Measurements from ENCODE around the gene CA7. TPM values are rescaled to one million over a fixed set of nuclear protein-coding genes. Genes with fewer than 3 reads are reported as not detected.

CA7 gene
- total RNA-seq, 4 donors from 2014 or later: not detected

- Histone ChIP-seq H3K27me3 (no peaks in the 10 kb centered on the region), H3K4me3 (no peak overlapping the region), H3K27ac (no peak overlapping the region), H3K9me3 (no peaks in the 10 kb centered on the region), H3K4me1 (peaks cover 0 to 5% of the 10 kb centered on the region in 2 donors), H3K36me3 (no peaks in the 10 kb centered on the region)
- no peak for DNase-seq
- intact Hi-C loops (cut with DNase I; ENCODE audit: low total_unique reads): no loop called here
- TF ChIP-seq CTCF (IDR thresholded peaks at IDR 0.05): no peak
- no peak for TF ChIP-seq POLR2A (IDR thresholded peaks at IDR 0.05)
These were observed 33.9 kb downstream of the CA7 start for GRCh38 chr16:66878067-66878466.

GRCh38 chr16:66880288-66881013 is 36.2 kb downstream of the CA7 start, which contains the start of gene PDP2:
Gene PDP2, plus strand, starts transcription at chr16:66880515. Its CDS starts 3,770 bp downstream, at chr16:66884285.
- Histone ChIP-seq H3K27ac (peak within 1 kb of the TSS; percentile 70 to 78), H3K4me3 (peak within 1 kb of the TSS; percentile 55 to 59)
- intact Hi-C loops (cut with DNase I; ENCODE audit: low total_unique reads): no loop called here

GRCh38 chr16:66881014-66881417 is 36.8 kb downstream of the CA7 start:
- no peak for TF ChIP-seq POLR2A (IDR thresholded peaks at IDR 0.05)
- TF ChIP-seq CTCF (IDR thresholded peaks at IDR 0.05): no peak
- DNase-seq: no peak
- Histone ChIP-seq H3K9me3 (no peaks in the 10 kb centered on the region), H3K4me1 (peaks cover 0 to 5% of the 10 kb centered on the region in 2 donors), H3K4me3 (peak overlapping the region; percentile 55 to 59), H3K36me3 (no peaks in the 10 kb centered on the region), H3K27ac (peak overlapping the region; percentile 70 to 78), H3K27me3 (no peaks in the 10 kb centered on the region)
- intact Hi-C loops (cut with DNase I; ENCODE audit: low total_unique reads): no loop called here

More at GRCh38 chr16:66880288-66881013, 36.2 kb downstream of the CA7 start, which contains the start of gene PDP2:
- no peak for TF ChIP-seq CTCF (IDR thresholded peaks at IDR 0.05)
- peak; percentile 27 to 77 for TF ChIP-seq POLR2A (IDR thresholded peaks at IDR 0.05)
- Histone ChIP-seq H3K27me3 (no peaks in the 10 kb centered on the region), H3K4me1 (peaks cover 0 to 5% of the 10 kb centered on the region in 2 donors), H3K36me3 (no peaks in the 10 kb centered on the region), H3K9me3 (no peaks in the 10 kb centered on the region)
- peak; percentile 91 to 96 for DNase-seq

- peak in 1 of 2 donors; percentile 14 for DNase-seq
- H3K27ac ChIP-seq: peak overlapping the region in 1 of 2 donors; percentile 78
- H3K9me3 ChIP-seq: no peaks in the 10 kb centered on the region
- intact Hi-C loops (cut with DNase I; ENCODE audit: low total_unique reads): no loop called here
- TF ChIP-seq CTCF (IDR thresholded peaks at IDR 0.05) (no peak), POLR2A (IDR thresholded peaks at IDR 0.05) (no peak)
- H3K36me3 ChIP-seq: no peaks in the 10 kb centered on the region
- no peaks in the 10 kb centered on the region for H3K27me3 ChIP-seq
- H3K4me3 ChIP-seq: peak overlapping the region in 1 of 2 donors; percentile 59
- peaks cover 0 to 5% of the 10 kb centered on the region in 2 donors for H3K4me1 ChIP-seq
These were observed 37.3 kb downstream of the CA7 start for GRCh38 chr16:66881560-66881959.

GRCh38 chr16:66881964-66882508 is 37.8 kb downstream of the CA7 start:
- intact Hi-C loops (cut with DNase I; ENCODE audit: low total_unique reads): no loop called here
- DNase-seq: peak in 1 of 2 donors; percentile 13

More at GRCh38 chr16:66881964-66882508, 37.8 kb downstream of the CA7 start:
- H3K36me3 ChIP-seq: no peaks in the 10 kb centered on the region
- no peak overlapping the region for H3K27ac ChIP-seq
- H3K4me1 ChIP-seq: peaks cover 0 to 5% of the 10 kb centered on the region in 2 donors
- H3K4me3 ChIP-seq: no peak overlapping the region
- TF ChIP-seq POLR2A (IDR thresholded peaks at IDR 0.05): no peak
- TF ChIP-seq CTCF (IDR thresholded peaks at IDR 0.05): no peak
- no peaks in the 10 kb centered on the region for H3K9me3 ChIP-seq
- H3K27me3 ChIP-seq: no peaks in the 10 kb centered on the region

Data from uterus (tissue), 4 donors.